Vagina (tissue), 2 donors: Measurements from ENCODE around the gene FBXO8.

Source experiments
- POLR2A ChIP-seq, 2 donors: fragments of 450-650 bp; IDR thresholded peaks; one replicate each; pipeline ENCODE4 v1.6.1; 2017; ENCODE audit warnings: antibody characterized with exemption in 2 of 2, mild to moderate bottlenecking in 2 of 2, moderate library complexity in 2 of 2
- POLR2AphosphoS5 ChIP-seq, 2 donors: sonication (generic); formaldehyde crosslinking; IDR thresholded peaks; one replicate each; pipeline ENCODE4 v1.9.0; 2017; ENCODE audit warnings: antibody characterized with exemption in 2 of 2, mild to moderate bottlenecking in 2 of 2, low read depth in 1 of 2; ENCODE audit not compliant: insufficient read depth in 1 of 2
- TF ChIP-seq, protein P1 (sequence below), 3 experiments: fragments of 450-650 bp in 2 of 3; fragments of 200-600 bp in 1 of 3; sonication (generic) in 1 of 3; IDR thresholded peaks; one replicate each; pipeline ENCODE4 v1.5.1; 2017 to 2019; ENCODE audit warnings: antibody characterized with exemption in 3 of 3, mild to moderate bottlenecking in 2 of 3, moderate library complexity in 2 of 3

DNA sequence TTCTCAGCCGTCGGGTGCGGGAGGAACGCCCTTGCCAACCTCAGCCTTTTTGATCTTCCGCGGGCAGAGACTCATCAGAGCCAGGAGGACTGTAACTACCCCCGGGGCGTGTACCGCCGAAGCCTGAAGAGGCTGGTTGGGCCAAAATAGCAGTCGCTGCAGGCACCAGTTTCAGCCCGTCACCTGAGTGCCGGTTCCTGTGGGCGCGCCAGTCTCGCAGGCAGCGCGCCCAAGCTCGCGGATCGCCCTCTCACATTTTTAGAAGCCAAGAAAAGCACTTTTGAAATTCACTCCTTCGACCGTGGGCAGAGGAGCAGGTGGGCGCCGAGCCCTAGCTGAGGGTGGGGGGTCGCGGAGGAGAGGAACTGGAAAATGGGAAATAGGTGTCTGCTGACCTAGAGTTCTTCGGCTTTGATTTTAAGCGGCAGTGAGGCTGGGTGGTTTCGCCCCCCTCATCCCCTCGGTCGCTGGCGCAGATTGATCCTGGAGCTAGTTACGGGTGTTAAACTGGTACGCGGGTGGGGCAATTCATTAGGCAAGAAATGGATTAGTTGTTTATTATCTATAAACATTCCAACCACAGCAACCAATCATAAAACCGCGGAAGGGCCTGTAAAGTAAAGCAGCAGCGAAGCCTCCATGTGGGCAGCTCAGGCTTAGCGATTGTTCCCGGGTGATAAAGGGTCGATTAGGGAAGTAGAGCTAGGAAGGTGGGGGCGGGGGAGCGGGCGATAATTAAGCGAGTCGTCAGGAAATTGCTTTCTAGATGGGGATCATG lies 69.2 kb downstream of the FBXO8 start:
- TF ChIP-seq, protein P1, sequence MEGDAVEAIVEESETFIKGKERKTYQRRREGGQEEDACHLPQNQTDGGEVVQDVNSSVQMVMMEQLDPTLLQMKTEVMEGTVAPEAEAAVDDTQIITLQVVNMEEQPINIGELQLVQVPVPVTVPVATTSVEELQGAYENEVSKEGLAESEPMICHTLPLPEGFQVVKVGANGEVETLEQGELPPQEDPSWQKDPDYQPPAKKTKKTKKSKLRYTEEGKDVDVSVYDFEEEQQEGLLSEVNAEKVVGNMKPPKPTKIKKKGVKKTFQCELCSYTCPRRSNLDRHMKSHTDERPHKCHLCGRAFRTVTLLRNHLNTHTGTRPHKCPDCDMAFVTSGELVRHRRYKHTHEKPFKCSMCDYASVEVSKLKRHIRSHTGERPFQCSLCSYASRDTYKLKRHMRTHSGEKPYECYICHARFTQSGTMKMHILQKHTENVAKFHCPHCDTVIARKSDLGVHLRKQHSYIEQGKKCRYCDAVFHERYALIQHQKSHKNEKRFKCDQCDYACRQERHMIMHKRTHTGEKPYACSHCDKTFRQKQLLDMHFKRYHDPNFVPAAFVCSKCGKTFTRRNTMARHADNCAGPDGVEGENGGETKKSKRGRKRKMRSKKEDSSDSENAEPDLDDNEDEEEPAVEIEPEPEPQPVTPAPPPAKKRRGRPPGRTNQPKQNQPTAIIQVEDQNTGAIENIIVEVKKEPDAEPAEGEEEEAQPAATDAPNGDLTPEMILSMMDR (IDR thresholded peaks at IDR 0.05) = no peak
- TF ChIP-seq POLR2A (IDR thresholded peaks at IDR 0.05) (no peak), POLR2AphosphoS5 (IDR thresholded peaks at IDR 0.05; ENCODE audit: insufficient read depth in 1 of 2, low read depth in 1 of 2) (no peak)
